ENCODE data around the gene CDKN2B-AS1.

- TF ChIP-seq CTCF (IDR thresholded peaks at IDR 0.05) (no peak), ZFX (IDR thresholded peaks at IDR 0.05; ENCODE audit: borderline replicate concordance) (no peak)
These were observed 66.3 kb downstream of the CDKN2B-AS1 start for GRCh38 chr9:22060831-22061383.
